Measurements from ENCODE around the gene LGALS9C.
"Not testable (repeated sequence)": the region's sequence is repeated elsewhere in the genome, so short reads cannot be mapped to it uniquely, and the experiment has no call there.

Gene LGALS9C

GRCh38 chr17:18473967-18474366 is 2.6 kb upstream of the LGALS9C start:
- not testable (repeated sequence) for DNase-seq (ENCODE audit: low read depth in 2 of 2); H3K4me3 ChIP-seq (replicated peaks in 1 of 2; ENCODE audit: low read depth in 2 of 2, low read length in 2 of 2)

DNA sequence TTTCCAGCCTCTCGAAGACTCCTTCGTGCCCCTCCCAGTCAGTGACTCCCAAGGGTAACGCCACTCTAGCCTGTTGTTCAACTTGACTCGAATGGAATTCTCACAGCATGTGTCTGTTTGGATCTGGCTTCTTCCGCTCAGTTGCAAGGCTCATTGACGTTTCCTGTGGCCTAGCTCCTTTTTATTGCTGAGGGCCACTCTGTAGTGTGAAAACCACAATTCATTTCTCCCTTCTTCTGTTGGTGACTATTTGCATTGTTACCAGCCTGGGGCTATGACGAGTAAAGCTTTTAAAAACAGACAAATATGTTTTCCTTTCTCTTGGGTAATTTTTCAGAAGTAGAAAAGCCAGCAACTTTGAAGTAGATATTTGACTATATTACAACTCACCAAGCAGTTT is 1.8 kb upstream of the LGALS9C start:
- not testable (repeated sequence) for H3K4me3 ChIP-seq (replicated peaks in 1 of 2; ENCODE audit: low read depth in 2 of 2, low read length in 2 of 2); DNase-seq (ENCODE audit: low read depth in 2 of 2)

DNA sequence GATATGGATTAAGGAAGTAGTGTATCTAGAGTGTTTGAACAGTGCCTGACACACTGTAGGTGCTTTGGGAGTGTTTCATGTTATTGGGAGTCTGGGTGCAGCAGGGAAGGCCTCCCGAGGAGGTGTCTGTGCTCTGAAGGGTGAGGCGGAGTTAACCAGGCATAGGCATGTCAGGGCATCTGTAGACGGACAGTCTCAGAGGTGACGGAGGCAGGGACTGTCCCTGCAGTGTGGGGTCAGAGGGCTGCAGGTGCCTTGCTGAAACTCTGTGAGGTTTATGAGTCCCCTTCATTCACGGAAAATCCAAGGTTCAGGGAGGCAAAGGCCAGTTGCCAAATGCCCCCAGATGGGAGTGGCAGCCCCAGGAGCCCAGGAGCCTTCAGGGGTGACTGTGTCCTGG is 778 bp downstream of the LGALS9C start:
- not testable (repeated sequence) for DNase-seq (ENCODE audit: low read depth in 2 of 2); H3K4me3 ChIP-seq (replicated peaks in 1 of 2; ENCODE audit: low read depth in 2 of 2, low read length in 2 of 2)

- H3K4me3 ChIP-seq (replicated peaks in 1 of 2; ENCODE audit: low read depth in 2 of 2, low read length in 2 of 2); DNase-seq (ENCODE audit: low read depth in 2 of 2): not testable (repeated sequence)
These were observed 1.8 kb downstream of the LGALS9C start for GRCh38 chr17:18478362-18478761.

GRCh38 chr17:18478977-18479595 is 2.5 kb downstream of the LGALS9C start:
- not testable (repeated sequence) for DNase-seq (ENCODE audit: low read depth in 2 of 2); H3K4me3 ChIP-seq (replicated peaks in 1 of 2; ENCODE audit: low read depth in 2 of 2, low read length in 2 of 2)

DNA sequence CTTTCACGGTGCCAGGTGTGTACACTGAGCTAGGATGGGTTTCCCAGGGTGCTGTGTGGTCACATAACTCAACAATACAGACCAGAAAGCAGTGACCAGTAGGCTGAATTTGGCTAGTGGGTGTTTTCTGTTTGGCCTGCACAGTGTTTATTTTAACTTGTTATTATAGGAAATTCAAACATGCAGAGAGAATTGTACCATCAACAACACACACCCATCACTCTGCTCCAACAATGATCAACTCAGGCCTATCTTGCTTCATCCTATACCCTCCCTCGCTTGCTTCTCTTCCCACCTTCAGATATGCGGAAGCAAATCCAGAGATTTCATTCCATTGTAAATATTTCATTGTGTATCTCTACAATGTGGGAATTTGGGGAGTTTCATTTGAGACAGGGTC is 5.2 kb downstream of the LGALS9C start:
- DNase-seq (ENCODE audit: low read depth in 2 of 2) = not testable (repeated sequence)

DNA sequence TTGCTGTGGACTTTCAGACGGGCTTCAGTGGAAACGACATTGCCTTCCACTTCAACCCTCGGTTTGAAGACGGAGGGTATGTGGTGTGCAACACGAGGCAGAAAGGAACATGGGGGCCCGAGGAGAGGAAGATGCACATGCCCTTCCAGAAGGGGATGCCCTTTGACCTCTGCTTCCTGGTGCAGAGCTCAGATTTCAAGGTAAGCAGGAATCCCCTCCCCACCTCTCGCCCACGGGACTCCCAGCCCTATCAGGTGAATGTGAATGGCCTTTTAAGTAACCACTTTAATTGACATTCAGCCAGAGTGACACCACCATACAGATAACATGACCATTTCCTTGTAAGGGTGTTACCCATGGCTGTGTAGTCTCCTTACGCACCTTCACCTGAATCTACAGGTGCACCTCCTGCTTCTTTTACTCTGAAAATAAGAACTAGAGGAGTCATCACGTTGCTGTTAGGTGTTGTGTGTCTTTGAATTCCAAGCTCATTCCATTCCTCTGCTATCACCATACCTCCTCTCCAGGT is 9.4 kb downstream of the LGALS9C start:
- not testable (repeated sequence) for DNase-seq (ENCODE audit: low read depth in 2 of 2); H3K4me3 ChIP-seq (replicated peaks in 1 of 2; ENCODE audit: low read depth in 2 of 2, low read length in 2 of 2)

More for the DNA sequence above, 5.2 kb downstream of the LGALS9C start:
- H3K4me3 ChIP-seq (replicated peaks in 1 of 2; ENCODE audit: low read depth in 2 of 2, low read length in 2 of 2) = not testable (repeated sequence)

DNA sequence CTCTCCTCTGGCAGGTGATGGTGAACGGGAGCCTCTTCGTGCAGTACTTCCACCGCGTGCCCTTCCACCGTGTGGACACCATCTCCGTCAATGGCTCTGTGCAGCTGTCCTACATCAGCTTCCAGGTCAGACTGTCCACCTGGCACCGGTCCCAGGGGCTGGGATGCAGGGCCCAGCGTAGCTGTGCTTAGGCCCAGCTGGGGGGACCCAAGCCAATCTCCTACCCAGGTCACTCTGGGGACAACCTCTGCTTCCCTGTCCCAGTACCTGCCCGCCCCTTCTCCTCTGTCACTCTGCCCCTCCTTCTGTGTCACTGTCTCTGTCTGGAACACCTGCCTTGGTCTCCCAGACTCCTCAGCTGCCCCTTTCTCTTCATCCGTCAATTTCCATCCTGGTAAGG is 11.0 kb downstream of the LGALS9C start:
- not testable (repeated sequence) for H3K4me3 ChIP-seq (replicated peaks in 1 of 2; ENCODE audit: low read depth in 2 of 2, low read length in 2 of 2); DNase-seq (ENCODE audit: low read depth in 2 of 2)

GRCh38 chr17:18488622-18489021 is 12.0 kb downstream of the LGALS9C start:
- not testable (repeated sequence) for H3K4me3 ChIP-seq (replicated peaks in 1 of 2; ENCODE audit: low read depth in 2 of 2, low read length in 2 of 2); DNase-seq (ENCODE audit: low read depth in 2 of 2)

GRCh38 chr17:18490016-18490415 is 13.4 kb downstream of the LGALS9C start:
- not testable (repeated sequence) for H3K4me3 ChIP-seq (replicated peaks in 1 of 2; ENCODE audit: low read depth in 2 of 2, low read length in 2 of 2); DNase-seq (ENCODE audit: low read depth in 2 of 2)

GRCh38 chr17:18492712-18493480 is 16.3 kb downstream of the LGALS9C start:
- not testable (repeated sequence) for DNase-seq (ENCODE audit: low read depth in 2 of 2); H3K4me3 ChIP-seq (replicated peaks in 1 of 2; ENCODE audit: low read depth in 2 of 2, low read length in 2 of 2)

- DNase-seq (ENCODE audit: low read depth in 2 of 2); H3K4me3 ChIP-seq (replicated peaks in 1 of 2; ENCODE audit: low read depth in 2 of 2, low read length in 2 of 2): not testable (repeated sequence)
These were observed 17.7 kb downstream of the LGALS9C start for GRCh38 chr17:18494250-18494768.

DNA sequence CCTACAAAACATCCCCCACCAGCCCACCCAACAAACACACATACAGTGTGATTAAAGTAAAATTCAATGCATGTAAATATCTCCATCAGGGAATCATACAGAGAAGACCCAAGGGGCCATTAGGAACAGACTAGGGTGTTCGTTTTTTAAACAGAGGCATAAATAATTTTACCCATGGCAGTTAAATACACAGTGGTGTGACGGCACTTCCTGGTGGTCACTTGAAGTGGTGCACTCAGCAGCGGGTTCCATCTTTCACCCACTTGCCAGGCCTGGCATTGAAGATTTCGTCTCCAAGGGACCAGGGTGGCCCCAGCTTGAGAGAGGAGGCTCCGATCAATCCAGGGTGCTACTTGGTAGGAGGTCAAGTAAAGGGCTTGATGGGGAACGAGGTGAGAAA is 20.5 kb downstream of the LGALS9C start:
- DNase-seq (ENCODE audit: low read depth in 2 of 2) = peak in 1 of 2 donors; percentile 2

GRCh38 chr17:18499100-18499499 is 22.5 kb downstream of the LGALS9C start:
- DNase-seq (ENCODE audit: low read depth in 2 of 2); H3K4me3 ChIP-seq (replicated peaks in 1 of 2; ENCODE audit: low read depth in 2 of 2, low read length in 2 of 2): not testable (repeated sequence)

More for the DNA sequence above, 20.5 kb downstream of the LGALS9C start:
- H3K4me3 ChIP-seq (replicated peaks in 1 of 2; ENCODE audit: low read depth in 2 of 2, low read length in 2 of 2) = not testable (repeated sequence)

GRCh38 chr17:18499756-18500155 is 23.2 kb downstream of the LGALS9C start:
- DNase-seq (ENCODE audit: low read depth in 2 of 2); H3K4me3 ChIP-seq (replicated peaks in 1 of 2; ENCODE audit: low read depth in 2 of 2, low read length in 2 of 2): not testable (repeated sequence)

DNA sequence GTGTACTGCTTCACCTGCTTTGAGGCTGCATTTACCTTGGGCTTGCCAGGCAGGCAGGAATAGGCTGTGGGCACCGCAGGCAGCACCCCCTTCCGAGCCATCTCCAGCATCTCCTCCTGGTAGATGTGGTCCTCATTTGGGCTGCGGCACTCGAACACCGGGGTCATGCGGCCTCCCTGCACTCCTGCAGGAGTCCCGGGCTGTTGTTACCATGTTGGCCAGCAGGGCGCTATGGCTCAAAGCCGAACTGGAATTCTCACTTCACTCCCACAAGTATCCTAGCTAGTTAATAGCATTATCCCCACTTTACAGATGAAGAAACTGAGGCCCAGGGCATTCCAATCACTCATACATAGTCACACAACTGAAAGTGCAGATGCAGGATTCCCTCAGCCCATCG is 23.7 kb downstream of the LGALS9C start:
- not testable (repeated sequence) for DNase-seq (ENCODE audit: low read depth in 2 of 2); H3K4me3 ChIP-seq (replicated peaks in 1 of 2; ENCODE audit: low read depth in 2 of 2, low read length in 2 of 2)

DNA sequence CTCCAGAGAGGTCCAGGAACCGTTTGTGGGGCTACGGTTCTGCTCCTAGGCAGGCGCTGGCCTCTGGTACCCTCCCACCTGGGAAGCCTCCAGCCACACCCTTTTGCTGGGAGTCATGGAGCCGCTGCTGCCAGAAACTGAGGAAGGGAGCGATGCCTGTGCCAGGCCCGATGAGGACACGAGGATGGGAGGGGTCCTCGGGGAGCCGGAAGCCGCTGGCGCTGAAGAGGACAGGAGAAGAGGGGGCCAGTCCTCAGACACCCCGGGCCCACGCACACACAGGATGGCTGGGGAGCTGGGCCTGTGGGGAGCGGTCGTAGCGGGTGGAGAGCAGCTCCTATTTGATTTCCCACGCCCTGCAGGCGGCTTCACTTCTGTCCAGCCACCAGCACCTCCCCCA is 24.2 kb downstream of the LGALS9C start:
- DNase-seq (ENCODE audit: low read depth in 2 of 2); H3K4me3 ChIP-seq (replicated peaks in 1 of 2; ENCODE audit: low read depth in 2 of 2, low read length in 2 of 2): not testable (repeated sequence)

- not testable (repeated sequence) for DNase-seq (ENCODE audit: low read depth in 2 of 2); H3K4me3 ChIP-seq (replicated peaks in 1 of 2; ENCODE audit: low read depth in 2 of 2, low read length in 2 of 2)
These were observed 26.6 kb downstream of the LGALS9C start for GRCh38 chr17:18503221-18503620.

GRCh38 chr17:18507729-18508128 is 31.1 kb downstream of the LGALS9C start:
- H3K4me3 ChIP-seq (replicated peaks in 1 of 2; ENCODE audit: low read depth in 2 of 2, low read length in 2 of 2); DNase-seq (ENCODE audit: low read depth in 2 of 2): not testable (repeated sequence)
